Thoracic aorta (tissue), 2 donors: ENCODE measurements around the gene UBE2E2. TPM values are rescaled to one million over a fixed set of nuclear protein-coding genes. Genes with fewer than 3 reads are reported as not detected.

Source experiments
- ATAC-seq: fragments of 150-250 bp; one replicate; pipeline ENCODE4 v1.8.0; 2017; ENCODE audit warnings: low read depth; ENCODE audit not compliant: insufficient number of reproducible peaks, low FRiP score
- DNase-seq: peaks from one replicate; pipeline ENCODE4 v3.0.0-alpha.2; 2020; ENCODE audit warnings: low spot score
- H3K27ac ChIP-seq, 2 donors: fragments of 200-600 bp; sonication (generic); 1 replicate in 1 of 2; 2 replicates in 1 of 2; pipeline ENCODE4 v1.5.1; 2016; ENCODE audit warnings: mild to moderate bottlenecking in 2 of 2, moderate library complexity in 2 of 2
- H3K27me3 ChIP-seq: fragments of 200-600 bp; sonication (generic); replicated peaks from 2 replicates; pipeline ENCODE4 v1.6.0; 2016; ENCODE audit warnings: mild to moderate bottlenecking; ENCODE audit not compliant: insufficient read depth
- H3K36me3 ChIP-seq: fragments of 200-600 bp; sonication (generic); one replicate; pipeline ENCODE4 v1.5.1; 2016
- H3K4me1 ChIP-seq, 2 donors: fragments of 200-600 bp; sonication (generic); 1 replicate in 1 of 2; 2 replicates in 1 of 2; pipeline versions ENCODE4 v1.5.1 to v1.6.0; 2016; ENCODE audit warnings: low read depth in 2 of 2, mild to moderate bottlenecking in 1 of 2; ENCODE audit not compliant: control insufficient read depth in 1 of 2
- H3K4me3 ChIP-seq: fragments of 200-600 bp; sonication (generic); 2 replicates; pipeline ENCODE4 v1.5.1; 2016; ENCODE audit warnings: mild to moderate bottlenecking
- H3K9me3 ChIP-seq: fragments of 200-600 bp; sonication (generic); 2 replicates; pipeline ENCODE4 v1.5.1; 2016
- CTCF ChIP-seq: fragments of 200-600 bp; sonication (generic); IDR thresholded peaks from one replicate; pipeline ENCODE4 v1.5.1; 2019; ENCODE audit warnings: antibody characterized with exemption
- total RNA-seq, 2 donors: library from RNA; depleted of rRNA; stranded (reverse); fragments of >200 nt; gene quantifications; one replicate each; pipeline versions ENCODE4 v1.1.0 to v1.2.3, GENCODE V29; 2016

UBE2E2 gene
- total RNA-seq, 2 donors from 2014 or later = 30.3 to 44.0 TPM

- no peaks in the 10 kb centered on the region for H3K36me3 ChIP-seq
- no peak overlapping the region for H3K4me3 ChIP-seq
- ATAC-seq (no peak), DNase-seq (no peak)
- no peak for TF ChIP-seq CTCF
- peaks cover 0 to 4% of the 10 kb centered on the region in 2 donors for H3K4me1 ChIP-seq
- H3K9me3 ChIP-seq = no peaks in the 10 kb centered on the region
- no peaks in the 10 kb centered on the region for H3K27me3 ChIP-seq
- no peak overlapping the region for H3K27ac ChIP-seq
Measured at GRCh38 chr3:23553353-23553752, 350.2 kb downstream of the UBE2E2 start.

- no peak overlapping the region for H3K27ac ChIP-seq
- H3K4me1 ChIP-seq = peaks cover 5 to 9% of the 10 kb centered on the region in 2 donors
- DNase-seq = no peak
- TF ChIP-seq CTCF = no peak
- no peak for ATAC-seq
- no peak overlapping the region for H3K4me3 ChIP-seq
- no peaks in the 10 kb centered on the region for H3K9me3 ChIP-seq
- no peaks in the 10 kb centered on the region for H3K36me3 ChIP-seq
- H3K27me3 ChIP-seq = no peaks in the 10 kb centered on the region
Measured at GRCh38 chr3:23565041-23565775, 362.1 kb downstream of the UBE2E2 start.

- no peak for TF ChIP-seq CTCF
Measured at GRCh38 chr3:23566499-23566898, 363.4 kb downstream of the UBE2E2 start.

GRCh38 chr3:23567917-23568316 lies 364.8 kb downstream of the UBE2E2 start:
- H3K27me3 ChIP-seq = no peaks in the 10 kb centered on the region
- H3K4me3 ChIP-seq = no peak overlapping the region
- no peak for TF ChIP-seq CTCF
- no peak for ATAC-seq
- H3K36me3 ChIP-seq = no peaks in the 10 kb centered on the region
- H3K4me1 ChIP-seq = peaks cover 5 to 9% of the 10 kb centered on the region in 2 donors
- DNase-seq = no peak
- H3K9me3 ChIP-seq = no peaks in the 10 kb centered on the region
- H3K27ac ChIP-seq = no peak overlapping the region

More at GRCh38 chr3:23566499-23566898, 363.4 kb downstream of the UBE2E2 start:
- Histone ChIP-seq H3K27ac (no peak overlapping the region), H3K4me1 (peaks cover 5 to 9% of the 10 kb centered on the region in 2 donors), H3K27me3 (no peaks in the 10 kb centered on the region), H3K4me3 (no peak overlapping the region), H3K36me3 (no peaks in the 10 kb centered on the region), H3K9me3 (no peaks in the 10 kb centered on the region)
- ATAC-seq = no peak
- no peak for DNase-seq

- DNase-seq (no peak), ATAC-seq (no peak)
- Histone ChIP-seq H3K27me3 (no peaks in the 10 kb centered on the region), H3K27ac (no peak overlapping the region), H3K4me1 (no peaks in the 10 kb centered on the region), H3K4me3 (no peak overlapping the region), H3K36me3 (no peaks in the 10 kb centered on the region), H3K9me3 (peaks cover 3% of the 10 kb centered on the region)
- no peak for TF ChIP-seq CTCF
Measured at GRCh38 chr3:23573827-23574226, 370.7 kb downstream of the UBE2E2 start.
